SK-N-MC (cell line): ENCODE measurements around the gene TLR10.

Experiments
- DNase-seq: peaks from one replicate; pipeline ENCODE4 v3.0.0-alpha.2; 2011; ENCODE audit warnings: low read depth, low spot score
- H3K27ac ChIP-seq: fragments of 200-600 bp; sonication (generic); 2 replicates; pipeline ENCODE4 v1.5.1; 2016; ENCODE audit warnings: mixed run types
- H3K36me3 ChIP-seq: fragments of 200-600 bp; sonication (generic); 2 replicates; pipeline ENCODE4 v1.6.1; 2017; ENCODE audit warnings: antibody characterized with exemption, low read length, mixed read lengths; ENCODE audit not compliant: insufficient read depth
- H3K4me3 ChIP-seq: fragments of 200-600 bp; sonication (generic); 2 replicates; pipeline ENCODE4 v1.5.1; 2016
- H3K9ac ChIP-seq: fragments of 200-600 bp; sonication (generic); 2 replicates; pipeline ENCODE4 v1.8.0; 2017; ENCODE audit warnings: mixed run types, mixed read lengths; ENCODE audit not compliant: insufficient read length
- H3K9me3 ChIP-seq: fragments of 200-600 bp; sonication (generic); 2 replicates; pipeline ENCODE4 v1.6.1; 2017; ENCODE audit warnings: low read depth, mild to moderate bottlenecking, antibody characterized with exemption, low read length, moderate library complexity, mixed read lengths
- EZH2 ChIP-seq: fragments of 200-600 bp; sonication (generic); IDR thresholded peaks from one replicate; pipeline ENCODE4 v1.6.1; 2017; ENCODE audit warnings: antibody characterized with exemption
- FOXP2 ChIP-seq: optimal IDR thresholded peaks from 2 replicates; pipeline ENCODE3; 2011; ENCODE audit warnings: mild to moderate bottlenecking, moderate library complexity; ENCODE audit not compliant: insufficient read depth; ENCODE audit errors: extremely low read length, control extremely low read depth
- POLR2AphosphoS5 ChIP-seq: IDR thresholded peaks from 2 replicates; pipeline ENCODE4 v1.6.1; 2012; ENCODE audit warnings: mild to moderate bottlenecking, low read depth, low read length, borderline replicate concordance

The TLR10 gene

DNA sequence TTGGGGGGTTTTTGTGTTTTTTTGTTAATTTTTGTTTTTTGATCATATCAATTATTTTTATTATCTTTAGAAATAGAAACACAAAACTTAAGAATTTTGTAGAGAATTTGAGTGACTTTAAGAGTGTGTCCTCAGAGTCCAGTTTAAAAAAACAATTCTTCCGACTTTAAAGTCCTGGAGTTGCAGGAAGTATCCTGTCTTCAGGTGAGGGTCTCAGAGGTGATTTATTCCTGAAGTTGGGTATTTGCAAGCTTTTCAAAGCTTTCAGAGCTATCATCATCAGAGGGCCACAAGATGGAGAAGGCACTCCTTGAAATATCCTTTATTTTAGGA lies 23.0 kb downstream of the TLR10 start:
- Histone ChIP-seq H3K27ac (no peak overlapping the region), H3K36me3 (no peaks in the 10 kb centered on the region), H3K9me3 (no peaks in the 10 kb centered on the region), H3K9ac (no peak overlapping the region), H3K4me3 (no peak overlapping the region)
- DNase-seq: no peak
- TF ChIP-seq EZH2: no peak
- TF ChIP-seq FOXP2: no peak
- no peak for TF ChIP-seq POLR2AphosphoS5

DNA sequence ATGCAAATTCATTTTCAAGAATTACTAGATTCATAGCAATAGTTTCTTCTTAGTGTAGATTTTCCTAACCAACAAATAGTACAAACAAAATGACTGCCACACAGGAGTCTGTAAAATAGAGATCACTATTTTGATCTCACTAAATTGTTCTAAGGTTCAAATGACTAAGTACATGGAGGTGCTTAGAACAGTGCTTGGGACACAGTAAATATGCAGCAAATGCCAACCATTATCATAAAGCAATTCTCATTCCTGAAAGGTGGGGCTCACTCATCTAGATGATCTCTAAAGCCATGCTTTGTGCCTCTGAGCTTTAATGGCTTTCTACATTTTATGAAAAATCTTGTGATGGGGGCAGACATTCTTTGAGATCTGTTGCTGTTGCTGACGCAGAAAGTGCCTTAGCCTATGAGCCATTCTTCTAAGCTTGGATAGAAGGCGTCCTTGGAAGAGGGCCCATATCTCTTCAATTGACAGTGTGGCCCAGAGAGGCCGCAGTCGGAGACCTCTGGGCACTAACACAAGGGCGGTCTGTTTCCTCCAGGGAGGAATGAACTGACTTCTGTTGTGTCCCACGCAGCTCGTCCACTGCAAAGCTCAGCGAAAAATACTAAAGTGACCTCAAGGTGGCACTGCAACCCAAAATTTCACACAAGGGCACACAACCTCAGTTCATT lies 23.5 kb downstream of the TLR10 start:
- Histone ChIP-seq H3K36me3 (no peaks in the 10 kb centered on the region), H3K9ac (no peak overlapping the region), H3K4me3 (no peak overlapping the region), H3K27ac (no peak overlapping the region), H3K9me3 (no peaks in the 10 kb centered on the region)
- DNase-seq: no peak
- no peak for TF ChIP-seq FOXP2
- TF ChIP-seq POLR2AphosphoS5: no peak
- TF ChIP-seq EZH2: no peak

DNA sequence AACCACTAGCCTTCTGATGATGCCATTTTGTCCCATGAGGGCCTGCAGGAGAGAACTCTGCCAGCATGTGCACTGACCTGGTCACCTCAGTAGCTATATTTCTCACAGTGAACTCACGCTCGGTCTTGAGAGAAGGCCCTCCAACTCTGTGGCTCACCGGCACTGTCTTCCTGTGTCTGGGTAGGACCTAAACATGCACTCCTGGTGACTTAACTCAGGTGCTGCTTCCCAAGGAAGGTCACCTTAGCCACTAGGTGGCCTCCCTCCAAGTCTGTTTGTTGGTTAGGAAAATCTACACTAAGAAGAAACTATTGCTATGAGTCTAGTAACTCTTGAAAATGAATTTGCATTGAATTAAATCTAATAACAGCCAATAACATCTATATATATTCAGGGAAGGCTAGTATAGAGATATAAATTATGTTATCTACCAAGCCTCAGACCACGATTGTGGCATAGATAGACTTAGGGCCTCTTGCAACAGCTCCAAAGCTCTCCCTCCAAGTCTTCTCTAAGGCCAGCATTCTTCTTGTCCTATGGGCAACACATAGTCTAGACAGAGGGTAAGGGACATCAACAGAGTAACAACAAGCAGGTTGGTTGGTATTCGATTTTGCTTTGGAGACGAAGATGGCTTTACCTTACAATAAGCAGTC lies 24.7 kb downstream of the TLR10 start:
- Histone ChIP-seq H3K9me3 (no peaks in the 10 kb centered on the region), H3K36me3 (no peaks in the 10 kb centered on the region), H3K4me3 (no peak overlapping the region), H3K9ac (no peak overlapping the region), H3K27ac (no peak overlapping the region)
- no peak for TF ChIP-seq POLR2AphosphoS5
- no peak for TF ChIP-seq EZH2
- TF ChIP-seq FOXP2: no peak
- DNase-seq: no peak

DNA sequence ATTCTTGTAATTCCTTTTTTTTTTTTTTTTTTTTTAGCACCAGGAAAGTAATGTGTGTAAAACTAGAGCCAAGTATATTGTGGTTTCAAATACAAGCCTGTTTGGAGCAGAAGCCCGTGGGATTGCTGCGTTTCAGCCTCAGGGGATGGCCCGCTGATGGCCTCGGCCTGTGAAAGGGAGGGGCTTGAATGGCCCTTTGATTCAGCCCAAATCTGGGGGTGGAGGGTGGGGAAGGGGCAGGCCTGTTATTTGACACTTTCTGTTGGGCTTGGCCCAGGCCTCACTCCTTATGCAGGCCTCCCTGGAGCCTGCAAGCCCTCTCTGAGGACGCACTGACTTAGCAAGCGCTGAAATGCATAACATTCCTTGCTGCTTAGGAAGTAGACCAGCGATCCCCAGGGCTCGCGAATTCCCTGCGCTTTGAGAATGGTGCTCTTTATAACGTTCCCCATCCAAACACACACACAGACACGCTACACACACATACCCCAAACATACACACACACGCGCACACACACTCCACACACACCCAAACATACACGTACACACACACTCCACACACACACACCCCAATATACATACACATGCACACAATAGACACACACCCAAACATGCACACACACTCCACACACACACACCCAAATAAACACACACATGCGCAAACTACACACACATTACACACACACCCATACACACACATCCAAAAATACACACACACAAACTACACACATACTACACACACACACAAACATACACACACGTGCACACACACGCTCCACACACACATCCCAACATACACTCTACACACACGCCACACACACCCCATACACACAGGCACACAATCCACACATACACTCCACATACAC lies 29.6 kb downstream of the TLR10 start:
- Histone ChIP-seq H3K36me3 (no peaks in the 10 kb centered on the region), H3K4me3 (no peak overlapping the region), H3K27ac (peak overlapping the region; percentile 75; the same call in 1 of the 2 replicates), H3K9me3 (no peaks in the 10 kb centered on the region), H3K9ac (no peak overlapping the region)
- TF ChIP-seq FOXP2 (no peak), EZH2 (no peak), POLR2AphosphoS5 (no peak)
- DNase-seq: no peak

DNA sequence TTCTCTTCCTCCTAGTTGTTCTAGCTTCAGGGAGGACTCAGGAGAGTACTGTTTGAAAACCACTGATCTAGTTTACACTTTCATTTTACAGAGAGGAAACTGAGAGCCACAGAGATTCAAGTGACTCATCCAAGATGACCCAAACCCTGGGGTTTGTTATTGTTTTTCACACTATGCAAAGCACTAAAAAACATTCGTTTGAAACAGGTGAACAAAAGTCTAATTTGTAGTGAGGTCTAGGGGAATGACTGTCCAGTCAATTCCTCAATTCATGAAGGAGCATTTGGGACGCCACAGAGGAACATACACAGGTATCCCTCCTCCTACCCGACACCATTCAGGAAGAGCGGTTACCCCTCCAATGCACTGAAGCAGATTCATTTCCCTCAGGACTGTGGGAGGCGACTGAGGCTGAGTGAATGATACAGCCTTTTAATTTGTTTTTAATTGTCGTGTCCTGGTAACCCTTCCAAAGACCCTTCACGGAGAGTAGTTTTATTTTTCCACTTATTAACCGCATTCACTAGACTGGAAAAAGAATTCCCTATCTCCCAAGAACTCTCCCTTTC lies 30.3 kb downstream of the TLR10 start:
- no peak for DNase-seq
- Histone ChIP-seq H3K27ac (peak overlapping the region; percentile 75; the same call in 1 of the 2 replicates), H3K4me3 (no peak overlapping the region), H3K9ac (no peak overlapping the region), H3K9me3 (no peaks in the 10 kb centered on the region), H3K36me3 (no peaks in the 10 kb centered on the region)
- TF ChIP-seq FOXP2 (no peak), EZH2 (no peak)

DNA sequence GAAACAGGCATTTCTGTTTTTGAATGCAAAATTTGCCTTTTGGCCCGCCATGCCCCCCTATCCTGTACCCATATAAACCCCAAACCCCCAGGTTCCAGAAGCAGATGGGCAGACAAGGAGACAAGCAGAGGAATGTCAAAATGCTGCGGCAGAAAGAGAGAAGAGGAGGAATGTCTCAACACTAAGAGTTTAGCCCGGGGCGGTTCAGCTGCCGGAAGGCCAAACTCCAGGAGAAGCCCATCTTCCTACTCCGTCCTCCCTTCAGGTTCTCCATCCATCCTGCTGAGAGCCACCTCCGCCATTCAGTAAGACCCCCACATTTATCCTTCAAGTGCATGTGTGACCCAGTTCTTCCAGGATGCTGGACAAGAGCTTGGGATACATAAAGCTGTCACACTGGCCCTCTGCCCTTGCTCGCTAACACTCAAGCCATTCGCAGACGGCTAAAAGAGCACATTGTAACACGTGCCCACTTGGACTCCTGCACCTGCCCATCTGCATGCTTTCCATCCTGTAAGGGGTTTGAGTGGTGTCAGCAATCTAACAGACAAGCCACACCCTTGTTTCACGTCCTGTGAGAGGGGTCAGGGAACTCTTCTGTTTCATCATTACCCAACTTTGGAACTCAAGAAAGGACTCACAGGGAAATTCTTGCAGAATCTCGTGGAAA lies 31.3 kb downstream of the TLR10 start:
- H3K9ac ChIP-seq: no peak overlapping the region
- H3K4me3 ChIP-seq: no peak overlapping the region
- no peak for DNase-seq
- no peak overlapping the region for H3K27ac ChIP-seq
- H3K9me3 ChIP-seq: no peaks in the 10 kb centered on the region
- TF ChIP-seq FOXP2: no peak
- TF ChIP-seq POLR2AphosphoS5: no peak
- TF ChIP-seq EZH2: no peak
- H3K36me3 ChIP-seq: no peaks in the 10 kb centered on the region

DNA sequence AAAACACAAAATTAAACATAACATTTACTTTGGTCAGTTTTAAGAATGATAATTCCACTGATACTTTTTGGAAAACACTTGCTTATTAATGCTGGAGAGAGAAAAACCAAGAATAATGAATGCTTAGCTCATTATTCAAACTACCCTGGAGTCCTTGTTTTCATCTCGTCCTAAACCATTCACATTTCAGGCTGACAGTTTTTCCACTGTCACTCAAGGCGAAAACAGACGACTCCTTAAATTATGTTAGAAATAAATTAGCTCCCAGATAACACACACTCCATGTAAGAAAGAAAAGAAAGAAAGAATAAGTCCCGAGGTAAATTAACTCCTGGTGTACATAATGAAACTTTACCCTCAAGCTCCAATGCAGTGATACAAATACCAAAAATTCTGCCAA lies 33.5 kb downstream of the TLR10 start:
- H3K9ac ChIP-seq: no peak overlapping the region
- DNase-seq: no peak
- TF ChIP-seq POLR2AphosphoS5: no peak
- H3K4me3 ChIP-seq: no peak overlapping the region
- H3K9me3 ChIP-seq: no peaks in the 10 kb centered on the region
- H3K36me3 ChIP-seq: no peaks in the 10 kb centered on the region
- no peak overlapping the region for H3K27ac ChIP-seq

DNA sequence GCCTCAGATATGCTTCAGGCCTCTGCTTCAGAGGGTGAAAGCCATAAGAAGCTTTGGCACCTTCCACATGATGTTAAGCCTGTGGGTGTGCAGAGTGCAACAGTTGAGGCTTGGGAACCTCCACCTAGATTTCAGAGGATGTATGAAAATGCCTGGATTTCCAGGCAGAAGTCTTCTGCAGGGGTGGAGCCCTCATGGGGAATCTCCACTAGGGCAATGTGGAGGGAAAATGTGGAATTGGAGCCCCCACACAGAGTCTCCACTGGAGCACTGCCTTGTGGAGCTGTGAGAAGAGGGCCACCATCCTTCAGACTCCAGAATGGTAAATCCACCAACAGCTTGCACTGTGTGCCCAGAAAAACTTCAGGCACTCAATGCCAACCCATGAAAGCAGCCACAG lies 35.2 kb downstream of the TLR10 start:
- TF ChIP-seq EZH2: no peak
- no peak for TF ChIP-seq POLR2AphosphoS5
- no peak for TF ChIP-seq FOXP2

DNA sequence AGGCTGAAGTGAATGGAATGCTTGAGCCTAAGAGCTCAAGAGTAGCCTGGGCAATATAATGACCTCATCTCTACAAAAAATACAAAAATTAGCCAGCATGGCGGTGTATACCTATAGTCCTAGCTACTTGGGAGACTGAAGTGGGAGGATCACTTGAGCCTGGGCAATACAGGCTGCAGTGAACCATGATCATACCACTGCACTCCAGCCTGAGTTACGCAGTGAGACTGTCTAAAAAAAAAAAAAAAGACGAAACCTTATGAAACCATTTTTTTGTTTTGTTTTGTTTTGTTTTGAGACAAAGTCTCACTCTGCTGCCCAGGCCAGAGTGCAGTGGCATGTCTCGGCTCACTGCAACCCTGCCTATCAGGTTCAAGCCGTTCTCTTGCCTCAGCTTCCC lies 36.9 kb downstream of the TLR10 start:
- no peak for DNase-seq
- H3K9me3 ChIP-seq: no peaks in the 10 kb centered on the region
- H3K4me3 ChIP-seq: no peak overlapping the region
- no peak overlapping the region for H3K9ac ChIP-seq
- TF ChIP-seq EZH2 (no peak), POLR2AphosphoS5 (no peak), FOXP2 (no peak)
- H3K36me3 ChIP-seq: no peaks in the 10 kb centered on the region
- H3K27ac ChIP-seq: no peak overlapping the region

More for the DNA sequence above, 35.2 kb downstream of the TLR10 start:
- DNase-seq: no peak
- no peak overlapping the region for H3K27ac ChIP-seq
- H3K9me3 ChIP-seq: no peaks in the 10 kb centered on the region
- H3K36me3 ChIP-seq: no peaks in the 10 kb centered on the region
- no peak overlapping the region for H3K9ac ChIP-seq
- no peak overlapping the region for H3K4me3 ChIP-seq
